NOMO-1 treated with DMSO at 0.1 percent for 48 hours (cell line): ENCODE results near the gene NFAM1.
A peak's percentile ranks its signal among the peaks of the same experiment; 100 is the strongest.

ENCODE experiments used
- DNase-seq: peaks from one replicate; lab custom pipeline; 2025; ENCODE audit not compliant: unreplicated experiment; lab: John Stamatoyannopoulos, UW

Gene NFAM1

DNA sequence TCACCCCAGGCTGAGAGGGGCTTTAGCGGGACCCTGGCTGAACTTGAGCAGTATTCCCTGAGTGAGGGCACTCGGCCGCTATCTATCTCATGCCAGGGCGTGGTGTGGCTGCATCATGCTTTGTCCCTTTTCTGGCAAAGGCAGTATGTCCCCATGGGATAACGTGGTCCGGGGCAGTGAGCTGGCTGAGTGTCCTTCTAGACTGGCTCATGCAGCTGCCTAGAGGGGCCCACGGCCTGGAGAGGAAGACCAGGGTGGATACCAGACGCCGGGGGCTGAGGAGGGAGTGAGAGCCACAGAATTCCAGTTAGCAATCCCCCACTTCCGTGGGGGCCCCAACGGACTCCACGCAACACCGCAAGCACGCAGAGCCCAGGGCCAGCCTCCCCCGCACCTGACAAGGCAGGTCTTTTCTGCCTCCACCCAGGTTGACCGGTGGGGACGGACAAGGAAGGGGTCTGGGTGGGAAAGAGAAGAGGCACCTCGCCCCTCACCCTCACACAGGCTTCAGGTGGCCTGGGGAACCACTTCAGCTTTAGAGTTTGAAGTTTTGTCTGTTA, 15.5 kb downstream of the NFAM1 start:
- no peak for DNase-seq

DNA sequence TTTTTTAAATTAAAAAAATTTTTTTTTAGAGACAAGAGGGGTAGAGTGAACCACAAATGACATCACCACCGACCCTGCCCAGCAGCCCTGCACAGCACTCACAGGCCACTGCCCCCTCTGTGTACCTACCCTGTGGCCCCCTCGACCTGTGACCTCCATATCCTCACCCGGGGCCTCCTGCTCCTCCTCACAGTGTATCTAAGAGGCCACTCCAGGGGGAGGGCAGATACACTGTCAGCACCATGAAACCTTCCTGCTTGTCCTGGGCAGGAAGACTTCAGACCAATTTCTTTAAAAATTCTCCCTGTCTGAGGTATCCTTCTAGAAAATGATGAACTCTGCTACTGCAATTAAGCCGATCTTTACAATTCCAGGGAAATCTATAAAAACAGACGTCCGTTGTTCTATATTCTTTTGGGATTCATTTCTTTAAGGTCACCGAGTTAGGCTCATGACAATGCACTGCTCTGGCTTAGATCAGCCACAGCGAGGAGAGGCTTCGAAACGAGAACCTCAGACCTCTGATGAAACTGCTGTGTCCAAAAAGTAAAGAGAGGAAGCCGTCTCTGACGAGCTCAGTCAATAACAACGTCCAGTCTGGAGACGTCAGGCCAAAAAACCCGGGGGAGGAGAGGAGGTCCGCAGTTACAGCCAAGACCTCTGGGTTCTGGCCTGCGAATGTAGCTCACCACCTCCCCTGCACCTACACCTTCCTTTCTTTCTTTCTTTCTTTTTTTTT, 17.5 kb downstream of the NFAM1 start:
- no peak for DNase-seq

DNA sequence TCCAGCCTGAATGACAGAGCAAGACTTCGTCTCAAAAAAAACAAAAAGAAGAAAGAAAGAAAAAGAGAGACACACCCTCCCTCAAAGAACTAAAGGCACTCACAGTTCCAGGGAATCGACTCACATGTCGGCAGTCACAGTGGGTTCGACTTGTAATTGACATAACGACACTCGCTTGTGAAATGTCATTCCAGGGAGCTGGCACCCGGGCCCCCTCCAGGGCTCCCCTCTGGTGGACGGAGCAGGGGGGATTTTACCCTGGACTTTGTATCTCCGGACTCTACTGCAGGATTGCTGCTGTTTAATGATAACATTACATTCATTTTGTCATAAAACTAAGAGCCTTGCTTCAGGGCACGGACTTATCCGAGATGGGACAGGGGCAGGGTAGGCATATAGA, 18.2 kb downstream of the NFAM1 start:
- DNase-seq = no peak

- no peak for DNase-seq
Observed at GRCh38 chr22:42412744-42413333, 19.4 kb downstream of the NFAM1 start.

DNA sequence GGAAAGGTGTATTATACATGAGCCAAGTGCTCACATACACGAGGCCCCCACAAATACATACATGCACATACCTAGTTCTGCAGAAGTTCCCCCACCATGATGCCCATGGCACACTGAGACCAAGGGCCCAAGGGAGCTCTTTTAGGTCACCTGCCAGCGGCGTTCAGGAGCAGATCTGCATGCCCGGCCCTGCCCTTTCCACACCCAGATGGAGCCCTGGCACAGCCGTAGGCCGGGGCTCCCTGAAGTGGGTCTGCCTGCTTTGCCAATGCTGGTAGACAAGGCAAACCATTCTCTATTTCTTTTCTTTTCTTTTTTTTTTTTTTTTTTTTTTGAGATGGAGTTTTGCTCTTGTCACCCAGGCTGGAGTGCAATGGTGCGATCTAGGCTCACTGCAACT, 21.5 kb downstream of the NFAM1 start:
- no peak for DNase-seq

DNA sequence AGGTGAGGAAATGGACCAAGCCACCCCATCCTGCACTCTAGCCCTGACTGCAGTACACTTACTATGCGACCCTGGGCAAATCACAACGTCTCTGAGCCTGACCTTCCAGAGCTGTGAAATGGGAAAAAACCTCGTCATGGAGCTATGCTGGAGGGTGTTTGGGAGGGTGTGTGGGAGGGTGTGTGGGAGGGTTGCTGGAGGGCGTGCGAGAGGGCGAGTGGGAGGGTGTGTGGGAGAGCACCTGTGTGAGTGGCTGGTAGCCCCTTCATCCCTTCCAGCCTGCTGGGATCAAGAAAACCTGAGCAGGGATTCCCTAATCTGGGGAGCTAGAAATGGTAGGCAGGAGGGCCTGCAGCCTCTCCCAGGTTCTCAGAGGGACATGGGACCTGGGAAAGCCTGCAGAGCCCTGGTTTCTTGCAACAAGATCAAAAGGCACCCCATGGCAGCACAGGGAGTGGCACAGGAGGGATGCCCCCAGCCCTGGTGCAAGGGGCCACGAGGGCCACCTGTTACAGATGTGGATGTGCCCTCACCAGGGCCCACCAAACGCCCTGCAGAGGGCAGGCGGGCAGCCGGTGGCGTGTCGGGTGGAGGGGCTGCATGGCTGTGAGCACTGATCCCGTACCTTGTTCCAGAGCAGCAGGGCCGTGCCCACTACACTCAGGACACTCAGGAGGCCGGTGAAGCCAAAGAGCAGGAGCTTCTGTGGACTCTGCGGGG, 23.2 kb downstream of the NFAM1 start:
- DNase-seq = no peak

DNA sequence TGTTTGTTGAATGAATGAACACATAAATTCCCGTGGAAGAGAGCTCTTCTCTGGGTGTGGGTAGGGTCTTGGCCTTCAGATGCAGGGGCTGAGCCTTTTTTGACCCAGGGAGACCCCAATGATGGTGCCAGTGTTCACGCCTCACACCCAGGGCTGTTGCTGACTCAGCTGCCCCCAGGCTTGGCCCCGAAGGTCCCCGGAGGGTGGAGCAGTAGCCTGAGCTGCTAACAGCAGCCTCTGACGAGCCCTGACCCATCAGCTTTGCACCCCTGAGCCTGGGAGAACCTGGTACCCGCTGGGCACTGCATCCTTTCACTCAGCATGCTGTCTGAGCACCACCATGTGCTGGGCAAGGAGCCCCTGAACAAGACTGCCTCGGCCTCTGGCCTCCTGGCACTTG, 23.9 kb downstream of the NFAM1 start:
- no peak for DNase-seq

DNA sequence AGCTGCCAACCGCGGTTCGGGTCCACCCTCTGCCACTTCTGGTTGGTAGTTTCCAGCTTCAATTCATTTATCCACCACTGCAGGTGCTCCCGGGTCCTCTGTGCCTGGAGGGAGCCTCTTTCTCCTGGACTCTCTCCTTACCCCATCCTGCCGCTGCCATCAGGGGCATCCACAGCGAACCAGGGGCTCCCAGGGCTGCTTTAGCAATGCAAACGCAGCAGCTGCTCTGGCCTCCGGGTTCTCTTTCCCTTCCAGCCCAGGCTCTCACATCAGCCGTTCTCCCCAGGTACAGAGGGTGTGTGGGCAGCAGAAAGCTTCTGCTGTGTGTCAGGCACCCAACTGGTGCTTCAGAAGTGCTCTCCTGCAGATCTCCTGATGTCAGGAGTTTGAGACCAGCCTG, 27.9 kb downstream of the NFAM1 start:
- no peak for DNase-seq

GRCh38 chr22:42401535-42402334, 30.5 kb downstream of the NFAM1 start:
- DNase-seq = no peak

DNA sequence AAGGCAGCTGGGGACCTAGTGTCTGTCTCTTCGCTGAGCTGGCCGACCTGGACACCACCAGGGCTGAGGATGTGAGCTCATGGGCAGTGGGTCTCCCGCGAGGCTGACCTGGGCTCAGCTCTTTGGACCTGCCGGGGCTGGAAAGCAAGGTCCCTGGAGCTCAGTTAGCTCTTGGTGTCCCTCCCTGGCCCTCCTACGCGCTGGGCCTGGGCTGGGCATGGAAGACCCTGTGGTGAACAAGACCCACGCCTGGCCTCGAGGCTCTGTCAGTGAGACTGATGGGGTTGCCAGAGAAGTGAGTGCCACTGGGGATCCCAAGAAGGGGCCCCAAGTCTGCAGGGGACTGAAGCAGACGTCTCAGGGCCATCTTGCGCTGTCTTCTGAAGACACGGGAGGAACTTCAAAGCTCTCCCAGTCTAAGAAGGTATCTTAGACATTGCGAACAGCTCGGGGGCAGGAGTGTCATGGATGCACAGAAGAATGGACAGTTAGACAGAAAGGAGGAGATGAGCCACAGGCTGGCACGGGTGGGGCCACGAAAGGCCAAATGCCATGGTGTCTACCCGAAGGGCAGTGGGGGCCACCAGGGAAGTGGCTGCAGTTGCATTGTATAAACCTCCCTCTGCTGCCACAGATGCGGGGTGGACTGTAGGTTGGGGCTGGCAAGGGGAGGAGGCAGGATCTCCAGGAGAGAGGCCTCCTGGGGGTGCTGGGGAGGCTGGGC, 31.2 kb downstream of the NFAM1 start:
- DNase-seq = no peak

- peak; percentile 67 for DNase-seq
Observed at GRCh38 chr22:42399315-42400271, 32.6 kb downstream of the NFAM1 start.

DNA sequence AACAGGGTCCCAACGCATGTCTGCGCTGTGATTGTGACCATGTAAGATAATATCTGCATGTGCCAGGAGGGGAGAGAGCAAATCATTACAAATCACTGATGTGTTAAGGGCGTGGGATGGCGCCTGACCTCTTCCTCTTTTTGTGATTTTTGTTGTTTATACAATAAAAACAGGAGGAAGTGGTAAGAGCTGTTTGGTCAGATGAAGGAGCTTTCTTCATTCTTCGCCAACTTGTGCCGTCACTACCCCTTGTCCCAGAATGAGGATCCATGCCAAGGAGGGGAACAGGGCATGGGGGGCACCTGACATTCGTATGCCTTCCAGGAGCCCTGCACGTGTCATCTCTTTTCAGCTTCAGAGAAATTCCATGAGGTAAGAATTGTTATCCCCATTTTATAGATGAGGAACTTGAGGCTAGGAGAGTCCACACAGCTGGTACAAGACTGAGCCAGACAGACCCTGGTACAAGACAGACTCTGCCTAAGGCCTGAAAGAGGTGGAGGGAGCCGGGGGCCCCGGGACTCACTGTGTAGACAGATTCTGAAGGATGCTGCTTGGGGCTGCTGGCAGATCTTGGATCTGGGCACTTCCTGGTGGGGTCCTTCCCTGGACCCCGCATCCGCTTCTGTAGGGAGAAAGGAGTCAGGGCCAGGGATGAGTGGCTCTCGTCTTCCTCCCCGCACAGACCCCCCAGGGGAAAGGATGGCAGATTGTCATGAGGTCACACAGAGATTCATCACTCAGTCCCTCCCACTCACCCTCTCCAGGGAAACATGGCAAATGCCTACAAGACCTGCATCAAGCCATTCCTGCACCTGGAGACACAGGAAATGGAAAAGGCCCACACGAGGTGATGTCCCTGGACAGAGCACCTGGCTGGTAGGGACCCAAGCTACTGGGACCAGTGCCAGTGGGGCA, 34.6 kb downstream of the NFAM1 start:
- peak; percentile 98 for DNase-seq

DNA sequence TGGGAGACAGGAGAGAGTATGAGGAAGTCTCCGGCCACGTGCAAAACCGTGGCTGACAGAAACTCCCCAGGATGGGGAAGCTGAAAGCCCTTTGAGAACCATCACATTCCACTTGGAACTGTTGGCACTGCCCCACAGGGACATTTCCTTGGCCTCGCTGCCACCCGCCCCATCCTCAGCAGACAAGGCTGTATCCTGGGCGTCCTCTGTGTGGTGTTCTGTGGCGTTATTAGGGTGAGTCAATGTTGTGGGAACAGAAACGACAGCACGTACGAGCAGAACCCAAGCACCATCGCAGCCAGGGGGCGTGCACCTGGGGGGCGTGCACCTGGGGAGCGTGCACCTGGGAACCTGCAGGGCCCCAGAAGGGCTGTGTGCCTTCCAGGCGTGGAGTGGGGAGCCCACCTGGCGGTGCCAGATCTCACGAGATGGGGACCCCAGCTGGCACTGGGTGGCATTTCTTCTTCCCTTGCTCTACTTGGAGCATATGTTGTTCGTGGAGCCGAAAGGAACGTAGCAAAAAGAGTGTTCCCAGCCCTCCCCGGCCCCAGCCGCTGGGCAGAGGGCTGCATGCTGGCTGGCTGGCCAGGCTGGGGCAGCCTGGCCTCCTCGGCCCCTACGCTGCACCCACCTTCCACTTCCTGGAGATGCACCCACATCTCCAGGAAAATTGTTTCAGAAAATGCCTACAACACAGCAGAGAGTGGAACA, 35.4 kb downstream of the NFAM1 start:
- DNase-seq = no peak

DNA sequence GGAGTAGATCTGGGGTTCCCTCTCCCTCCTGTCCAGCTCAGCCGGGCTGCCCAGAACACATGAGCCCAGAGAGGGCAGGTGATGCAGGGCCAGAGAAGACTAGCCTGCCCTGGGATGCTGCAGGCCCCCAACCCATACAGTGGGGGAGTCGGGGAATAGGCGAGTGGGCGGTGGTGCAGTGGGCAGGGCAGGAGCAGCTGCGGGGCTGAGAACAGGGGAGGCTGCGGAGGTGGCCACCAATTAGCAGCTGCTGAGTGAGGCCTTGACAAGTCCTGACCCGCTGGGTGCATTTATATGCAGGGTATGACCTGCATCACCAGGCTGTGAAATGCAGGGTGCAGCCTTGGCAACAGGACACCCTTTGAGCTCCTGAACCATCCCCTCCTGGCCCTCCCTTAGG, 43.1 kb downstream of the NFAM1 start:
- no peak for DNase-seq

GRCh38 chr22:42388130-42388797, 43.9 kb downstream of the NFAM1 start:
- DNase-seq = no peak

DNA sequence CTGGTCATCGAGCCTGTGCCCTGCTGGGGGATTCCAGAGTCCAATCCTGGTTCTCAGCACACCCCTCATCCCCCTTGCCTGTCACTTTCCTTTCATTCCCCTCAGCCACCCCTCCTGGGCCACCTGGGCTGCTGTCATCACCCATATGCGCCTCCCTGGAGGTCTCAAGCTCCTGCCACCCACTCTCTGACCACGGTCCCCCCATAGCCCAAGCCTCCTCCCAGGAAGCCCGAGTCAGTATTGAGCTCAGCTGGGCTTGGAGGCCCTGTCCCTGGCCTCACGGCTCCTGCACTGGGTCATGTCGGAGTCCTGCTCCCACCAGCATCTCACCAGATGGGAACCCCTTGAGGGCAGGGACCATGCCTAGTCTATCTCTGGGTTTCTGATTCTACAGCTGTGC, 44.6 kb downstream of the NFAM1 start:
- no peak for DNase-seq

- no peak for DNase-seq
Observed at GRCh38 chr22:42385696-42386095, 46.5 kb downstream of the NFAM1 start.
